SU-DHL-6 (cell line): ENCODE results near the gene MCRIP2.

Experiments
- H2AFZ ChIP-seq: fragments of 200-600 bp; sonication (generic); 2 replicates; pipeline ENCODE4 v1.6.1; 2014; ENCODE audit warnings: low read depth, mild to moderate bottlenecking, moderate library complexity, mixed read lengths, antibody characterized with exemption, low read length; ENCODE audit not compliant: severe bottlenecking
- H3F3A ChIP-seq: fragments of 200-600 bp; shearing (Covaris generic); 2 replicates; pipeline ENCODE4 v1.6.0; 2016; ENCODE audit warnings: antibody characterized with exemption, mild to moderate bottlenecking; ENCODE audit not compliant: insufficient read depth
- H3K27ac ChIP-seq: fragments of 200-600 bp; sonication (generic); 2 replicates; pipeline ENCODE4 v1.5.1; 2016; ENCODE audit warnings: low read depth, mild to moderate bottlenecking, low read length, moderate library complexity, mixed read lengths
- H3K27me3 ChIP-seq: fragments of 200-600 bp; sonication (generic), shearing (Covaris generic); 2 replicates; pipeline ENCODE4 v1.6.0; 2014; ENCODE audit warnings: mild to moderate bottlenecking, low read length
- H3K36me3 ChIP-seq: fragments of 200-600 bp; sonication (generic); 2 replicates; pipeline ENCODE4 v1.6.1; 2014; ENCODE audit warnings: mild to moderate bottlenecking, low read length, mixed read lengths
- H3K4me2 ChIP-seq: fragments of 300-600, 200-600 bp; shearing (Covaris generic), sonication (generic); 2 replicates; pipeline ENCODE4 v1.6.0; 2014; ENCODE audit warnings: low read length, low read depth, mild to moderate bottlenecking; ENCODE audit not compliant: poor library complexity, severe bottlenecking
- H3K4me3 ChIP-seq: fragments of 200-600 bp; sonication (generic); 2 replicates; pipeline ENCODE4 v1.5.1; 2014; ENCODE audit warnings: antibody characterized with exemption, low read length, mild to moderate bottlenecking, mixed read lengths; ENCODE audit not compliant: insufficient read depth, poor library complexity, severe bottlenecking
- H3K79me2 ChIP-seq: fragments of 200-600 bp; sonication (generic); 2 replicates; pipeline ENCODE4 v1.6.1; 2014; ENCODE audit warnings: mild to moderate bottlenecking, low read length, moderate library complexity; ENCODE audit not compliant: insufficient read depth
- H3K9ac ChIP-seq: fragments of 200-600 bp; sonication (generic); 2 replicates; pipeline ENCODE4 v1.7.0; 2014; ENCODE audit warnings: mild to moderate bottlenecking, low read length
- H3K9me2 ChIP-seq: fragments of 200-600 bp; sonication (generic); replicated peaks from 2 replicates; pipeline ENCODE4 v1.6.1; 2014; ENCODE audit warnings: low read length; ENCODE audit not compliant: insufficient read depth
- H3K9me3 ChIP-seq: fragments of 200-600 bp; sonication (generic); 2 replicates; pipeline ENCODE4 v1.6.1; 2014; ENCODE audit warnings: low read length, mixed read lengths; ENCODE audit not compliant: insufficient read depth
- H4K20me1 ChIP-seq: fragments of 200-600 bp; sonication (generic); 2 replicates; pipeline ENCODE4 v1.6.1; 2014; ENCODE audit warnings: low read depth, mild to moderate bottlenecking, antibody characterized with exemption, low read length, moderate library complexity, mixed read lengths
- EZH2phosphoT487 ChIP-seq: fragments of 200-600 bp; sonication (generic), shearing (Covaris generic); conservative IDR thresholded peaks from 2 replicates; pipeline ENCODE4 v1.6.1; 2018; ENCODE audit warnings: mild to moderate bottlenecking, antibody characterized with exemption, low read length, moderate library complexity, mixed read lengths
- TF ChIP-seq, protein P1 (sequence below): fragments of 200-600 bp; sonication (generic); IDR thresholded peaks from one replicate; pipeline ENCODE4 v1.5.1; 2017; ENCODE audit warnings: antibody characterized with exemption, mild to moderate bottlenecking, low read length, moderate library complexity; ENCODE audit not compliant: insufficient read depth, poor library complexity, severe bottlenecking

Gene MCRIP2

DNA sequence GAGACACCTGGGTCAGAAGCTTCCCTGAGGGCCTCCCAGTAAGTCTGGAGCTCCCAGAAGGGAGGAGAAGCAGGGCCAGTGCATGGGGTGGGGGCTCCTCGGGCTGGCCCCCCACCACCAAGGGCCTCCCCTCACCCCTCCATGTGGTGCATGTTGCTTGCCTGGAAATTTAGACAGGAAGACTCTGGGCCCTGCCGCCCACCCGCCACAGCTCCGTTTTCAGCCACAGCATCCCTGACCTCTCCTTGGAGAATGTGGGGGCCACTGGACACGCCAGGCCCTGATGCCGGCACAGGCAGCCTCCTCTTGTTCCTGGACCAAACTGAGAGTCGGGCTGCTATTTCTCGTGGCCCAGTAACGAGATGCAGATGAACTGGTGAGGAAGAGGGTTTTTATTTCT lies 2.8 kb upstream of the MCRIP2 start:
- Histone ChIP-seq H3K27me3 (no peaks in the 10 kb centered on the region), H3K9ac (peak overlapping the region; percentile 4; the same call in 1 of the 2 replicates), H3K4me2 (peak overlapping the region; percentile 24), H2AFZ (no peak overlapping the region), H3K4me3 (no peak overlapping the region), H3K9me2 (no peaks in the 10 kb centered on the region), H3K36me3 (no peaks in the 10 kb centered on the region), H4K20me1 (no peaks in the 10 kb centered on the region), H3K79me2 (peaks cover 13% of the 10 kb centered on the region), H3F3A (peaks cover 26% of the 10 kb centered on the region), H3K9me3 (no peaks in the 10 kb centered on the region), H3K27ac (peak overlapping the region; percentile 63)
- no peak for TF ChIP-seq EZH2phosphoT487
- TF ChIP-seq, protein P1, sequence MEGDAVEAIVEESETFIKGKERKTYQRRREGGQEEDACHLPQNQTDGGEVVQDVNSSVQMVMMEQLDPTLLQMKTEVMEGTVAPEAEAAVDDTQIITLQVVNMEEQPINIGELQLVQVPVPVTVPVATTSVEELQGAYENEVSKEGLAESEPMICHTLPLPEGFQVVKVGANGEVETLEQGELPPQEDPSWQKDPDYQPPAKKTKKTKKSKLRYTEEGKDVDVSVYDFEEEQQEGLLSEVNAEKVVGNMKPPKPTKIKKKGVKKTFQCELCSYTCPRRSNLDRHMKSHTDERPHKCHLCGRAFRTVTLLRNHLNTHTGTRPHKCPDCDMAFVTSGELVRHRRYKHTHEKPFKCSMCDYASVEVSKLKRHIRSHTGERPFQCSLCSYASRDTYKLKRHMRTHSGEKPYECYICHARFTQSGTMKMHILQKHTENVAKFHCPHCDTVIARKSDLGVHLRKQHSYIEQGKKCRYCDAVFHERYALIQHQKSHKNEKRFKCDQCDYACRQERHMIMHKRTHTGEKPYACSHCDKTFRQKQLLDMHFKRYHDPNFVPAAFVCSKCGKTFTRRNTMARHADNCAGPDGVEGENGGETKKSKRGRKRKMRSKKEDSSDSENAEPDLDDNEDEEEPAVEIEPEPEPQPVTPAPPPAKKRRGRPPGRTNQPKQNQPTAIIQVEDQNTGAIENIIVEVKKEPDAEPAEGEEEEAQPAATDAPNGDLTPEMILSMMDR = no peak

DNA sequence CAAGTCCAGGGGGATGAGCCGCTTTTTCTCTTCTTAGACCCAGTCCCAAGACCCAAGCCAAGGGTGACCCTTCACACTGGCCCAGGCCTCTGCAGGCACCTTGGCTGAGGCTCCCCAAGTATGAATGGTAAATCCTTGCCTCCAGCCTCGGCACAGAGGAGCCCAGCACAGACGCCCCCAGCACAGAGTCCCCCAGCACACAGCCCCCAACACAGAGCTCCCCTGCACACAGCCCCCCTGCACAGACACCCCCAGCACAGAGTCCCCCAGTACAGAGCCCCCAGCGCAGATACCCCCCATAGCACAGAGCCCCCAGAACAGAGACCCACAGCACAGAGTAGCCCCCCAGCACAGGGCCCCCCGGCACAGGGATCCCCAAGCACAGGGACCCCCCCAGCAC lies 1.0 kb upstream of the MCRIP2 start:
- Histone ChIP-seq H3K9me3 (no peaks in the 10 kb centered on the region), H3K27me3 (no peaks in the 10 kb centered on the region), H3K4me2 (peak overlapping the region; percentile 65), H3F3A (peaks cover 26% of the 10 kb centered on the region), H3K4me3 (no peak overlapping the region), H3K9ac (peak overlapping the region; percentile 70), H4K20me1 (no peaks in the 10 kb centered on the region), H3K79me2 (peaks cover 13% of the 10 kb centered on the region), H3K36me3 (no peaks in the 10 kb centered on the region), H3K27ac (peak overlapping the region; percentile 74; the same call in 1 of the 2 replicates), H2AFZ (no peak overlapping the region), H3K9me2 (no peaks in the 10 kb centered on the region)
- no peak for TF ChIP-seq EZH2phosphoT487
- TF ChIP-seq, protein P1 = no peak

DNA sequence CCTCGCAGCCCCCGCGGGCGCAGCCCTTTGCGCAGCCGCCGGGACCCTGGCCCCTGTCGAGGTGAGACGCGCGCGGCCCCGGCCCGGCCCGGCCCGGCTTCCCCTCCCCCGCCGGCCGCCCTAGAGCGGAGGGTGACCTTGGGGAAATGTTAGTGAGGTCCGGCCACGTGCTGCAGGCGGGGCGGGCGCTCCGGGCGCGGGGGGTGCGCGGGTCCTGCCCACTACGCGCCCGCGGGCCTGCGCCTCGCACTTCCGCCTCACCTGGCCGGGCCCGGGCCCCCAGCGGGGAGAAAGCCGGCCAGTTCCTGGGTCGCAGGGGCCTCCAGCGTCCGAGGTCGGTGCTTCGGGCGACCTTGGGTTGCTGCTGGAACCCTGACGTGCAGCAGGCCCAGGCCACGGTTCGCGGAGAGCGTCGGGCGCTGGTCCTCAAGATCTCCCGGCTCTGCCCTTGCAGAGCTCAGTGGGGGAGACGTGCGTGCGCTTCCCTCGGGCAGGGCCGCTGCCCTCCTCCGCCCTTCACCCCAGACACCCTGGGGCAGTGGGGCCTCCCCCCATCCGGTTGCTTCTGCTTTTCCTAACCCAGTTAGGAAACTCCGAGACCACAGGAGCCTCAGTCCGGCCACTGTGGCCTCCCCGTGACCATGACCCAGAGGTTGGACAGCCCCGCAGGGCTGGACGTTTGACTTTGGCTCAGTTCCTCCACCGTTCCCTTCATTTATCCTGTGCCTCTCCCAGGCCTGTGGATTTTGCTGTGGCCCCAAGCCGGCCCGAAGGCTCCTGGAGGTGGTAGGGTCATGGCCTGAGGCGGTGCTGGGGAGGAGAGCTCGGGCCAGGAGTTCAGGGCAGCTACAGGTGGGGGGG lies 791 bp downstream of the MCRIP2 start:
- Histone ChIP-seq H3K27ac (peak overlapping the region; percentile 74), H4K20me1 (no peaks in the 10 kb centered on the region), H3K4me3 (peak overlapping the region; percentile 80), H3K79me2 (peaks cover 13% of the 10 kb centered on the region), H3K9me2 (no peaks in the 10 kb centered on the region), H3K9me3 (no peaks in the 10 kb centered on the region), H3K27me3 (no peaks in the 10 kb centered on the region), H3K9ac (peak overlapping the region; percentile 70), H2AFZ (no peak overlapping the region), H3K36me3 (no peaks in the 10 kb centered on the region), H3K4me2 (peak overlapping the region; percentile 65), H3F3A (peaks cover 26% of the 10 kb centered on the region)
- TF ChIP-seq, protein P1 = no peak
- TF ChIP-seq EZH2phosphoT487 = no peak
